ENCODE data around the gene CPXM1.
A peak's percentile ranks its signal among the peaks of the same experiment; 100 is the strongest.
"Not testable (repeated sequence)": the region's sequence is repeated elsewhere in the genome, so short reads cannot be mapped to it uniquely, and the experiment has no call there.

CPXM1 gene
- total RNA-seq, result 0.04 to 12.5 (median 0.53) reads per million in 17 experiments

GRCh38 chr20:2800521-2801285, at the start of gene CPXM1:
Gene CPXM1 (minus strand): TSS chr20:2800627. CDS start chr20:2800572, 55 bp downstream.
- DNase-seq, result peak; percentile 20 to 61 (median 45)

- peak in 1 of 4 experiments; percentile 34 for DNase-seq
Measured at GRCh38 chr20:2849529-2849928, 49.1 kb upstream of the CPXM1 start.

GRCh38 chr20:2847802-2848201, 47.4 kb upstream of the CPXM1 start:
- DNase-seq, result no peak

DNA sequence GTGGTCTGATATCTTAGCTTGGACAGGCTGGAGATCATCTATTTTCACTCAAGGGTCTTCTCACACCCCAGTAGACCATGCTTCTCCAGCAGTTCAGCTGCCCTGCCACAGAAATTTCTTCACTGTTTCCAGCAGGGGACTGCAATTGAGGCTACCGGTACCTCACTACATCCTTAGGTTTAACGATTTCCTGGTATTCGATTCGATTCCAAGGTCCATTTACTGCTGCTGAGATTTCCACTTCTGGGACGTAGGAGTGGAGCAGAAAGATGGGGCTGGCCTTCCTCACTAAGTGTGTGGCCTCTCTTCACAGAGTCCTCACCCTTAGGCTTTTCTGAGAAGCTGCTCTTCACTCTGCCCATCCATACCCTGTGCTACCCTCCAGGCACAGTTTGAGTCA, 46.3 kb upstream of the CPXM1 start:
- no peak for DNase-seq

GRCh38 chr20:2845607-2846006, 45.2 kb upstream of the CPXM1 start:
- no peak for DNase-seq

- DNase-seq, result peak; percentile 26 to 69 (median 50)
Measured at GRCh38 chr20:2840967-2841531, 40.6 kb upstream of the CPXM1 start.

- peak; percentile 91 to 96 (median 94) for DNase-seq
Measured at GRCh38 chr20:2840138-2840966, 39.9 kb upstream of the CPXM1 start, which contains the start of the genes PCED1A and VPS16. Gene PCED1A (minus strand): TSS chr20:2840655. CDS start chr20:2839912, 743 bp downstream. Gene VPS16 (plus strand): TSS chr20:2840745. CDS start chr20:2840775, 30 bp downstream.

- no peak for DNase-seq
Measured at GRCh38 chr20:2839732-2840137, 39.3 kb upstream of the CPXM1 start.

DNA sequence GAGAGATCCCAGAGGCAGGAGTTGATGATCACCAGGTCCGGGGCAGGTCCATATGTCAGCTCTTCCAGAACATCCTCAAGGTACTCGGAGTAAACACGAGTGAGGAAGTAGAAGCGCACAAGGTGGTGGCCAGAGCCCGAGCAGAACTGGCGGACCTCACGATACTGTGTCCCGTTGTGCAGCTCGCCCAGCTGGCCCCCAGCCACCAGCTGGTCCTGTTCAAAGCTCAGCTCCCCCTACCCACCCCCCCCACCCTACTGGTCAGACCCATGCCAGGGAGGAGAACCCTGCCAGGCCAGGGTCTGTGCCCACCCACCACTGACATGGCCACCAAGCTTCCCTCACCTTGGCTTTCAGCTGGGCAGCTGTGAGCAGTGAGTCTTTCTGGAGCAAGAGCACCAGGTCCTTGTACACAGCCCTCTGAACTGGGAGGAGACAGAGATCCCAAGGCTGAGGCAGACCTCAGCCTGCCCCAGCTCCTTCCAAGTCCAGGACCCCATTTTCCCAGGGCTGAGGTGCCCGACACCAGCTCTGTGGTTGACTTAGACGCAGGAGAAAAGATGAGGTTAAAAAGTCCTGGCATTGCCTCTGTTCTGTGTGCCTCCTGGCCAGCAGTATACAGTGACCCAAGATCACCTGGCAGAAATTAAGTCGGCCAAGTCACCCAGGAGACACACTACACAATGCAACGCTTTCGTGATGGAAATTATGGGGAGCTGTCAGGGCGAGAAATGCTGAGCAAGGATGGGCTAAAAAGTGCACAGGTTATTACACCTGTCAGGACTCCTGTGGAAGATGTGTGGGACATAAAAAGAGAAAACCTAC, 38.6 kb upstream of the CPXM1 start:
- no peak for DNase-seq

- DNase-seq, result no peak
Measured at GRCh38 chr20:2838170-2838797, 37.9 kb upstream of the CPXM1 start.

- DNase-seq, result no peak
Measured at GRCh38 chr20:2837221-2837960, 37.0 kb upstream of the CPXM1 start.

DNA sequence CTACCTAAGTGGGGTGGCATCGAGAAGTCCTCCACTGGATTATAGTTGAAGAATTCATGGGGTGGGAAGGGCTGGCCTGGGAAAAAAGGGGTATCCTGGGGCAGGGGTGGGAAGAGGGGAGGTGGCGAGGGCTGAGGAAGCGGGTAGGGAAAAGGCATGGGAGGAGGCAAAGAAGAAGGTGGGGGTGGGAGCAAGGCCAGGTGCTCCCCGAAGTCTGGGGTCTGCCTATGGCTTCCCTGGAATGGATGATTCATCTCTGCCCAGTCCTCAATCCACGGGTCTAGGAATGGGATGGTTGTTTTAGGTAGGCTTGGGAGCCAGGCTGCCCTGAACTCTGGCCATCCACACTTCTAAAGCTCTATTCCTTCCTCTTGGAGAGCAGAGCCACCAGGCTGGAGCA, 35.6 kb upstream of the CPXM1 start:
- DNase-seq, result no peak

DNA sequence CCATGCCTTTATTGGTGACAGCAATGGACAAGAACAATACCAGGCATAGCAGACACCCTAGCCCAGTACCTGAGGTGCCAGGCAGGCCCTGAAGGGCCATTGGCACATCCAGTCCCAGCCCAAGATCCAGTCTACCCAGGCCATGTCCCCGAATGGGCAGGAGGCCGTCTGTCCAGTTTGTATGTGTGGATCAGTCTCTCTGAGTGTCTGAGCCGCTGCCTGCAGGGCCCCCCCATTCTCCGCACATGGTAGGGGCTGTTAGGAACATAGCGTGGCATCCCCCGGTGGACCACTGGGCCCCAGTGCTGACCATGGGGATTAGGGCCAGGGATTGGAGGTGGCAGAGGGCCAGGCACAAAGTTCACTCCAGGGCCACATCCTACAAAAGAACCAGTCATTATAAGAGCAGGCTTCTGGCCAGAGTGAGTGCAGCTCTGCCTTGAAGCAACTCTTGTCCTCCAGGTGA, 34.9 kb upstream of the CPXM1 start:
- no peak for DNase-seq

DNA sequence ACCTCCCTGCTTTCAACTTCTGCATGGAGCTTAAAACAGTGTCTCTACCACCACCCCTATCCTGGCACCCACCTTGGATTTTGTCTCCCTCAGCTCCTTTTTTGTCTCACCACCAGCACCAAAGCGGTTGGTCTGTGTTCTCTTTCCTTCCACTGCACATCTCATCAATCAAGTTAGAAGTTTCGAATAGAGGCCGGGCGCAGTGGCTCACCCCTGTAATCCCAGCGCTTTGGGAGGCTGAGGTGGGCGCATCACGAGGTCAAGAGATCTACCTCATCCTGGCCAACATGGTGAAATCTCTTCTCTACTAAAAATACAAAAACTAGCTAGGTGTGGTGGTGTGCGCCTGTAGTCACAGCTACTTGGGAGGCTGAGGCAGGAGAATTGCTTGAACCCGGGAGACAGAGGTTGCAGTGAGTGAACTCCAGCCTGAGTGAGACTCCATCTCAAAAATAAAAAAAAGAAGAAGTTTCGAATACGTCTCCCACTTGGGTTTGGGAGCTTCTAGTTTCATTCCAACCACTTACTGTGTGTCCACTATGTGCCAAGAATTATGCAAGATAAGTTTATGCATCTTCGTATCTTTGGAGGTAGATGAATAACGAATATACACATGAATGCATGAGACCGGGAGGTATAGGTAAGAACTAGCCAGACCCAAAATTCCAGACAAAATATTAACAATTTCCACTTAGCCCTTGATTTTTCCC, 34.1 kb upstream of the CPXM1 start:
- peak in 2 of 4 experiments; percentile 24 to 45 for DNase-seq

- peak; percentile 32 to 72 (median 50) for DNase-seq
Measured at GRCh38 chr20:2833761-2834160, 33.3 kb upstream of the CPXM1 start.

DNA sequence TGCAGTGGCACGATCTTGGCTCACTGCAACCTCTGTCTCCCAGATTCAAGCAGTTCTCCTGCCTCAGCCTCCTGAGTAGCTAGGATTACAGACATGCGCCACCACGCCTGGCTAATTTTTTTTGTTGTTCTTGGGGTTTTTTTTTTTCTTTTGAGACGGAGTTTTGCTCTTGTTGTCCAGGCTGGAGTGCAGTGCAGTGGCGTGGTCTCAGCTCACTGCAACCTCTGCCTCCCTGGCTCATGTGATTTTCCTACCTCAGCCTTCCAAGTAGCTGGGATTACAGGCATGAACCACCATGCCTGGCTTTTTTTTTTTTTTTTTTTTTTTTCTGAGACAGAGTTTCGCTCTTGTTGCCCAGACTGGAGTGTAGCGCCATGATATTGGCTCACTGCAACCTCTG, 30.8 kb upstream of the CPXM1 start:
- not testable (repeated sequence) for DNase-seq

DNA sequence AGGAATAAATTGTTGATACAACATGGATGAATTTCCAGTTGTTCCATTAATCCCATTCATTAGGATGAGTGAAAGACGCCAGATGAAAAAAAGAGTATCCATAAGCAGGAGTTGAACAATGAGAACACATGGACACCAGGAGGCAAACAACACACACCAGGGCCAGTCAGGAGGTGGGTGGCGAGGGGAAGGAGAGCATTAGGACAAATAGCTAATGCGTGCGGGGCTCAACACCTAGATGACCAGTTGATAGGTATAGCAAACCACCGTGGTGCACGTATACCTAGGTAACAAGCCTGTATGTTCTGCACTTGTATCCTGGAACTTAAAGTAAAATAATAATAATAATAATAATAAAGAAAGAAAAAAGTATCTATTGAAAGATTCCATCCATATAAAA, 28.9 kb upstream of the CPXM1 start:
- DNase-seq, result no peak

DNA sequence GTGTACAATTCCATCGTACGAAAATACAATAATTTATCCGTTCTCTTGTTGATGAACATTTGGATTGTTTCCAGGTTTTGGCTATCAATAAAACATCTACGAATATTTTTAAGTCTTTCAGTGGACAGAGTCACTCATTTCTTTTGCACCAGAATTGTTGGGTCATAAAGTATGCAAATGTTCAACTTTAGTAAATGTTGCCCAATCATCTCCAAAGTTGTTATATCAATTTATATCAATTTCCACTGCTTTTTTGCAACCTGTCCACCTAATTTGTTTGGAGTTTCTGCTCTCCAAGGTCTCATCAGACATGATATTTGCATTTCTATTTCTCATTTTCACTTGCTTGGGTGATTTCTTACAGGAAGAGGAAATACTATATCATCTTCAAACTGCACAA, 26.2 kb upstream of the CPXM1 start:
- DNase-seq, result no peak

DNA sequence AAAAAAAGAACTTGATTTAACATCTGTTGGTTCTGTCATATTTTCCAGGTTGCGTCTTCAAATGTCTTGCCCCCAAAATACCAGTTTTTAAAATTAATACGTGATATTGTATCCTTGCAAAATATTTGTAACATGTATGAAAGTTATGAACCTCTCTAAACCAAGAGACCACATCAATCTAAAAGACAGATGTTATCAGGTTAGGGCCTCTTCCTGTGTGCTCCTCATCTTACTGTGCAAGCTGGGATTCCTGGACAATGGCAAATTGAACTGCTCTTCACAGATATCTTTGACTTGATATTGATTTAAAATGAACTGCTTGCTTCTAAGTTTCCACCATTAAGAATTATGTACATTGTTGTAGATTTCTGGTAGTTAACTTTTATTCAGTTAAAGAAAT, 25.3 kb upstream of the CPXM1 start:
- DNase-seq, result no peak

GRCh38 chr20:2822073-2822472, 21.6 kb upstream of the CPXM1 start:
- DNase-seq, result no peak

Data from suppressor macrophage (primary cell).